ENCODE results near the gene STAM. TPM values are rescaled to one million over a fixed set of nuclear protein-coding genes. Genes with fewer than 3 reads are reported as not detected.

The STAM gene
- 43.5 and 111 TPM in 2 replicates for total RNA-seq (2011; cell fraction: chromatin; rRNA removed; ENCODE audit: low replicate concordance)
- total RNA-seq (2011; cell fraction: nucleolus; rRNA removed): 26.8 and 30.9 TPM in 2 replicates
- total RNA-seq (2011; cell fraction: nucleoplasm; rRNA removed): 39.2 and 43.8 TPM in 2 replicates
- total RNA-seq (2014; rRNA removed) (13.8 and 19.7 TPM in 2 replicates), total RNA-seq (2014; rRNA removed; fragmentation: Illumina TruSeq; extraction: Trizol) (30.9 and 32.5 TPM in 2 replicates), total RNA-seq (2015; rRNA removed; fragmentation: Illumina TruSeq; extraction: Trizol) (27.2 and 28.9 TPM in 2 replicates), total RNA-seq (2021) (25.1 and 26.7 TPM in 2 replicates), polyA plus RNA-seq (2011; rRNA removed) (26.4 and 30.5 TPM in 2 replicates), polyA plus RNA-seq (2014; fragmentation: Illumina TruSeq; extraction: Trizol) (28.7 and 33.5 TPM in 2 replicates), polyA plus RNA-seq (2014; fragmentation: Nextera tagmentation; extraction: Ambion mirVana) (10 to 100 TPM; 21.3 to 25.9 TPM), polyA plus RNA-seq (2014; rRNA removed) (17.8 and 20.1 TPM in 2 replicates), polyA minus RNA-seq (2011; rRNA and poly(A)+ RNA removed) (53.1 and 55.6 TPM in 2 replicates), Bru-seq, nascent RNA (percentile 88 among the genes with signal in this experiment), BruChase-seq, experiment 1, labeled RNA remaining after a 2-hour chase (percentile 91 among the genes with signal in this experiment), BruChase-seq, experiment 2, labeled RNA remaining after a 6-hour chase (percentile 92 among the genes with signal in this experiment)
- 20.9 and 24.4 TPM in 2 replicates for polyA plus RNA-seq (2011; cell fraction: cytosol; rRNA removed)
- 26.2 and 37.4 TPM in 2 replicates for polyA plus RNA-seq (2011; cell fraction: nucleus; rRNA removed)
- polyA plus RNA-seq (2012): 14.6 and 16.2 TPM in 2 replicates
- polyA minus RNA-seq (2011; cell fraction: cytosol; rRNA and poly(A)+ RNA removed): 14.7 and 16.5 TPM in 2 replicates
- 43.2 and 79.5 TPM in 2 replicates for polyA minus RNA-seq (2011; cell fraction: nucleus; rRNA and poly(A)+ RNA removed)
- long read RNA-seq, experiment 1, transcript STAM-202 (14 exons, 2,972 nt): major isoform, 47 of 97 reads
- long read RNA-seq, experiment 1, partial matches to known transcripts: 32 of 97 reads
- long read RNA-seq, experiment 1, other reads (novel, unspliced or antisense): 18 of 97 reads
- long read RNA-seq, experiment 2, transcript STAM-202 (14 exons, 2,972 nt): major isoform, 5 of 18 reads
- long read RNA-seq, experiment 2, partial matches to known transcripts: 1 of 18 reads
- long read RNA-seq, experiment 2, other reads (novel, unspliced or antisense): 12 of 18 reads
- long read RNA-seq, experiment 3, transcript STAM-202 (14 exons, 2,972 nt): major isoform, 12 of 24 reads
- long read RNA-seq, experiment 3, partial matches to known transcripts: 5 of 24 reads
- long read RNA-seq, experiment 3, other reads (novel, unspliced or antisense): 7 of 24 reads

DNA sequence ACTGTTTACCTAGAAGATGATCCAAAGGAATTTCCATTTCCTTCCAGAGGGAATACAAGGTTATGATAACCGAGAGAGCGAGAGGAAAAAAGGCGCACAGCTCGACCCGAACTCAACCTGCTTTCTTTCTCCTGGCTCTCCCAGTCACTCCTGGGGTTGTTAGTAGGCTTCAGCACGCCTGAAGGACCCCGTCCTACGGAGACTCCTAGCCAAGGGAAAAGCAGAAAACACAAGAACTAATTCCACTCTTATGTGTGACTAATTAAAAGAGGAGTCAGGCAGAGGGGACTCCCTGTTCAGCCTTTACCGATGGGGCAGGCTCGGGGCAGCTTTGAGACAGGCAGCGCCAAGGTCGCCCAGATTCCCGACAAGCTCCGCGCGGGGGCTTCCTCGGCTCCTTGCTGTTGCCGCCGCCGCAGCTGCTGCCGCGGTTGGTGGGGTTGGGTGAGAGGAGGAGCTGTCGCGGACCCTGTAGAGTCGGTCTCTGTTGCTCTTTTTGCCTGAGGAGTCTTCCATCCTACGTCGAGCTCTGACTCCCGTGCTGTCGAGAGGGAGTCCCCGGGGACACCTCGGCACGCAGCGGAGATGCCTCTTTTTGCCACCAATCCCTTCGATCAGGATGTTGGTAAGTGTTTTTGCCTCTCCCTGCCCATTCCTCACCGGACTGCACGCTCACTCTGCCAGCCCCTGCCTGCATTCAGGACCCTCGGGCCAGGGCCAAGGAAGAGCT, at the start of gene STAM:
Gene STAM (plus strand): TSS at position 397 of the 730 bp plus-strand sequence. CDS start 189 bp downstream, at position 586.
- ATAC-seq (peak; percentile 88), FAIRE-seq (peak; percentile 89), DNase-seq (ENCODE audit: extremely low read depth in 1 of 4, low spot score in 3 of 4) (peak; percentile 87 to 94 (median 90))
- Histone ChIP-seq H3K4me3 (peak within 1 kb of the TSS; percentile 98), H2AFZ (ENCODE audit: low read depth, low read length) (peak within 1 kb of the TSS; percentile 92), H3K27me3 (ENCODE audit: control insufficient read depth in 2 of 2, insufficient read depth in 2 of 2, low read length in 2 of 2) (no peaks in the 10 kb centered on the region), H3K36me3 (ENCODE audit: control insufficient read depth, insufficient read depth, low read length) (peaks cover 33% of the 10 kb centered on the region), H3K9ac (ENCODE audit: insufficient read depth in 1 of 2, low read depth in 2 of 2, low read length in 2 of 2) (peak within 1 kb of the TSS; percentile 96 to 98), H3K27ac (ENCODE audit: extremely low read depth, low read depth, low read length) (peak within 1 kb of the TSS; percentile 99), H3K9me1 (ENCODE audit: control insufficient read depth, insufficient read depth, low read length) (no peaks in the 10 kb centered on the region), H3K4me1 (replicated peaks in 1 of 2; ENCODE audit: control insufficient read depth in 2 of 2, insufficient read depth in 2 of 2, low read length in 2 of 2) (peaks cover 0 to 24% of the 10 kb centered on the region in 2 experiments; a peak in 2 of 5 replicates), H3K9me3 (replicated peaks; ENCODE audit: control insufficient read depth, insufficient read depth, low read depth, low read length) (peaks cover 3% of the 10 kb centered on the region; the same call in 1 of the 2 replicates), H4K20me1 (replicated peaks; ENCODE audit: control insufficient read depth, insufficient read depth, low read length) (peaks cover 4% of the 10 kb centered on the region; the same call in 1 of the 2 replicates), H3K79me2 (ENCODE audit: control insufficient read depth, insufficient read depth, low read length) (peaks cover 75% of the 10 kb centered on the region), H3K4me2 (ENCODE audit: insufficient read depth, low read length) (peak within 1 kb of the TSS; percentile 100)
- WGBS (ENCODE audit: insufficient coverage, low coverage, missing lambda C conversion rate): 1% methylated on average over 30 of the region's 37 CpGs
- intact Hi-C loops (cut with micrococcal nuclease) (loop anchor here (2.0 kb wide), 1 partner anchor 19 kb away; no protein-coding TSS in a partner anchor), in situ Hi-C loops (cut with MboI) (no loop called here)
- ChIA-PET POLR2A (interaction anchor here (0.6 to 2.4 kb wide), 18 partner anchors 10 to 1569 kb away, joined by 3 to 12 read pairs (median 4); partner anchors contain the start of gene HACD1), CTCF (ENCODE audit: low intra/inter-chr PET ratio) (interaction anchor here (0.6 kb wide), 1 partner anchor 258 kb away, joined by 3 read pairs; no protein-coding TSS in a partner anchor)
- no TSS peak for BruUV-seq (replicated peaks)
- no peak for TF ChIP-seq FOSL1 (tag; conservative IDR thresholded peaks at IDR 0.05)
- TF ChIP-seq, protein P1, sequence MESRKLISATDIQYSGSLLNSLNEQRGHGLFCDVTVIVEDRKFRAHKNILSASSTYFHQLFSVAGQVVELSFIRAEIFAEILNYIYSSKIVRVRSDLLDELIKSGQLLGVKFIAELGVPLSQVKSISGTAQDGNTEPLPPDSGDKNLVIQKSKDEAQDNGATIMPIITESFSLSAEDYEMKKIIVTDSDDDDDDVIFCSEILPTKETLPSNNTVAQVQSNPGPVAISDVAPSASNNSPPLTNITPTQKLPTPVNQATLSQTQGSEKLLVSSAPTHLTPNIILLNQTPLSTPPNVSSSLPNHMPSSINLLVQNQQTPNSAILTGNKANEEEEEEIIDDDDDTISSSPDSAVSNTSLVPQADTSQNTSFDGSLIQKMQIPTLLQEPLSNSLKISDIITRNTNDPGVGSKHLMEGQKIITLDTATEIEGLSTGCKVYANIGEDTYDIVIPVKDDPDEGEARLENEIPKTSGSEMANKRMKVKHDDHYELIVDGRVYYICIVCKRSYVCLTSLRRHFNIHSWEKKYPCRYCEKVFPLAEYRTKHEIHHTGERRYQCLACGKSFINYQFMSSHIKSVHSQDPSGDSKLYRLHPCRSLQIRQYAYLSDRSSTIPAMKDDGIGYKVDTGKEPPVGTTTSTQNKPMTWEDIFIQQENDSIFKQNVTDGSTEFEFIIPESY (CRISPR knock-in tag; IDR thresholded peaks at IDR 0.05): no peak
- TF ChIP-seq ZNF445 (CRISPR knock-in tag; IDR thresholded peaks at IDR 0.05; ENCODE audit: low read depth): no peak
- no peak for TF ChIP-seq KAT8 (IDR thresholded peaks at IDR 0.05; ENCODE audit: low read depth)
- TF ChIP-seq, protein P2, sequence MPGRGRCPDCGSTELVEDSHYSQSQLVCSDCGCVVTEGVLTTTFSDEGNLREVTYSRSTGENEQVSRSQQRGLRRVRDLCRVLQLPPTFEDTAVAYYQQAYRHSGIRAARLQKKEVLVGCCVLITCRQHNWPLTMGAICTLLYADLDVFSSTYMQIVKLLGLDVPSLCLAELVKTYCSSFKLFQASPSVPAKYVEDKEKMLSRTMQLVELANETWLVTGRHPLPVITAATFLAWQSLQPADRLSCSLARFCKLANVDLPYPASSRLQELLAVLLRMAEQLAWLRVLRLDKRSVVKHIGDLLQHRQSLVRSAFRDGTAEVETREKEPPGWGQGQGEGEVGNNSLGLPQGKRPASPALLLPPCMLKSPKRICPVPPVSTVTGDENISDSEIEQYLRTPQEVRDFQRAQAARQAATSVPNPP (IDR thresholded peaks at IDR 0.05; ENCODE audit: borderline replicate concordance, insufficient read depth, insufficient read length): no peak
- TF ChIP-seq SMARCB1 (IDR thresholded peaks at IDR 0.05; ENCODE audit: insufficient read length, low read depth): no peak
- no peak for TF ChIP-seq ZNF282 (CRISPR knock-in tag; IDR thresholded peaks at IDR 0.05)
- TF ChIP-seq, protein P3, sequence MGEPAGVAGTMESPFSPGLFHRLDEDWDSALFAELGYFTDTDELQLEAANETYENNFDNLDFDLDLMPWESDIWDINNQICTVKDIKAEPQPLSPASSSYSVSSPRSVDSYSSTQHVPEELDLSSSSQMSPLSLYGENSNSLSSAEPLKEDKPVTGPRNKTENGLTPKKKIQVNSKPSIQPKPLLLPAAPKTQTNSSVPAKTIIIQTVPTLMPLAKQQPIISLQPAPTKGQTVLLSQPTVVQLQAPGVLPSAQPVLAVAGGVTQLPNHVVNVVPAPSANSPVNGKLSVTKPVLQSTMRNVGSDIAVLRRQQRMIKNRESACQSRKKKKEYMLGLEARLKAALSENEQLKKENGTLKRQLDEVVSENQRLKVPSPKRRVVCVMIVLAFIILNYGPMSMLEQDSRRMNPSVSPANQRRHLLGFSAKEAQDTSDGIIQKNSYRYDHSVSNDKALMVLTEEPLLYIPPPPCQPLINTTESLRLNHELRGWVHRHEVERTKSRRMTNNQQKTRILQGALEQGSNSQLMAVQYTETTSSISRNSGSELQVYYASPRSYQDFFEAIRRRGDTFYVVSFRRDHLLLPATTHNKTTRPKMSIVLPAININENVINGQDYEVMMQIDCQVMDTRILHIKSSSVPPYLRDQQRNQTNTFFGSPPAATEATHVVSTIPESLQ (CRISPR knock-in tag; IDR thresholded peaks at IDR 0.05): 0 out of 2 replicates have a peak, but pooled peaks have one; percentile 80
- TF ChIP-seq ZNF23 (CRISPR knock-in tag; IDR thresholded peaks at IDR 0.05): no peak
- TF ChIP-seq XRCC4 (IDR thresholded peaks at IDR 0.05; ENCODE audit: extremely low read depth, insufficient read depth, insufficient read length): no peak
